Measurements from ENCODE around the gene ZC3H7A.

ZC3H7A gene

GRCh38 chr16:11779074-11779473 is 18.0 kb downstream of the ZC3H7A start:
- DNase-seq (ENCODE audit: low read depth in 2 of 2), result no peak

- DNase-seq (ENCODE audit: low read depth in 2 of 2), result no peak
Measured at GRCh38 chr16:11774065-11774626, 22.9 kb downstream of the ZC3H7A start.

- DNase-seq (ENCODE audit: low read depth in 2 of 2), result no peak
Measured at GRCh38 chr16:11768849-11769248, 28.2 kb downstream of the ZC3H7A start.

- no peak for DNase-seq (ENCODE audit: low read depth in 2 of 2)
Measured at GRCh38 chr16:11762431-11762830, 34.6 kb downstream of the ZC3H7A start.

GRCh38 chr16:11759997-11760396 is 37.1 kb downstream of the ZC3H7A start:
- no peak for DNase-seq (ENCODE audit: low read depth in 2 of 2)

- no peak for DNase-seq (ENCODE audit: low read depth in 2 of 2)
Measured at GRCh38 chr16:11759163-11759834, 37.8 kb downstream of the ZC3H7A start.

- DNase-seq (ENCODE audit: low read depth in 2 of 2), result no peak
Measured at GRCh38 chr16:11757671-11758545, 39.1 kb downstream of the ZC3H7A start.

GRCh38 chr16:11756248-11756647 is 40.8 kb downstream of the ZC3H7A start:
- DNase-seq (ENCODE audit: low read depth in 2 of 2), result no peak

GRCh38 chr16:11755022-11755760 is 41.9 kb downstream of the ZC3H7A start:
- no peak for DNase-seq (ENCODE audit: low read depth in 2 of 2)

- no peak for DNase-seq (ENCODE audit: low read depth in 2 of 2)
Measured at GRCh38 chr16:11752856-11753255, 44.2 kb downstream of the ZC3H7A start.

- no peak for DNase-seq (ENCODE audit: low read depth in 2 of 2)
Measured at GRCh38 chr16:11750056-11750455, 47.0 kb downstream of the ZC3H7A start.

- DNase-seq (ENCODE audit: low read depth in 2 of 2), result no peak
Measured at GRCh38 chr16:11748404-11749254, 48.4 kb downstream of the ZC3H7A start.

- no peak for DNase-seq (ENCODE audit: low read depth in 2 of 2)
Measured at GRCh38 chr16:11747949-11748403, 49.1 kb downstream of the ZC3H7A start.

GRCh38 chr16:11744075-11744470 is 53.0 kb downstream of the ZC3H7A start:
- no peak for DNase-seq (ENCODE audit: low read depth in 2 of 2)

- peak in 1 of 2 donors; percentile 3 for DNase-seq (ENCODE audit: low read depth in 2 of 2)
Measured at GRCh38 chr16:11743308-11744074, 53.6 kb downstream of the ZC3H7A start.

- DNase-seq (ENCODE audit: low read depth in 2 of 2), result peak; percentile 98 to 99
Measured at GRCh38 chr16:11742536-11743307, 54.3 kb downstream of the ZC3H7A start, which contains the start of gene TXNDC11. Gene TXNDC11, minus strand, starts transcription at chr16:11742857. Its CDS starts 127 bp downstream, at chr16:11742730.

GRCh38 chr16:11742093-11742535 is 54.9 kb downstream of the ZC3H7A start:
- peak in 1 of 2 donors; percentile 26 for DNase-seq (ENCODE audit: low read depth in 2 of 2)

- no peak for DNase-seq (ENCODE audit: low read depth in 2 of 2)
Measured at GRCh38 chr16:11740567-11740966, 56.5 kb downstream of the ZC3H7A start.

Measured in stimulated activated CD8-positive, alpha-beta memory T cell treated with anti-CD3 and anti-CD28 coated beads, Interleukin-2, amount 100 ng/mL, for 1 hour (primary cell).